A673 (cell line): ENCODE data around the gene CRP. TPM values are rescaled to one million over a fixed set of nuclear protein-coding genes. Genes with fewer than 3 reads are reported as not detected.

Experiments used
- BruUV-seq: library from RNA; stranded (reverse); fragments of 400-500 nt; replicated peaks from 2 replicates; lab custom pipeline; 2021; lab: Mats Ljungman, UMichigan
- CTCF ChIA-PET: fragments of 300-600 bp; sonication (Branson Sonifier 250); formaldehyde crosslinking; loops from one replicate; lab custom pipeline; 2022; ENCODE audit warnings: antibody characterized with exemption; lab: Charles Lee
- POLR2A ChIA-PET: fragments of 300-600 bp; sonication (Branson Sonifier 250); formaldehyde crosslinking; loops from one replicate; lab custom pipeline; 2022; ENCODE audit warnings: antibody characterized with exemption; ENCODE audit not compliant: low non-redundant PET; lab: Charles Lee
- DNase-seq: peaks from one replicate; pipeline ENCODE4 v3.0.0-alpha.2; 2015; ENCODE audit warnings: low spot score
- H3K27ac ChIP-seq: fragments of 200-600 bp; sonication (generic); 2 replicates; pipeline ENCODE4 v1.5.1; 2016; ENCODE audit warnings: mixed run types, low read depth, mild to moderate bottlenecking, mixed read lengths, antibody characterized with exemption, low read length; ENCODE audit not compliant: poor library complexity, severe bottlenecking
- H3K27me3 ChIP-seq: fragments of 200-600 bp; sonication (generic); replicated peaks from 2 replicates; pipeline ENCODE4 v1.6.1; 2017; ENCODE audit warnings: mixed run types, low read depth, mild to moderate bottlenecking, mixed read lengths, antibody characterized with exemption, low read length; ENCODE audit not compliant: insufficient read depth, poor library complexity
- H3K36me3 ChIP-seq: fragments of 200-600 bp; sonication (generic); 2 replicates; pipeline ENCODE4 v1.6.1; 2016; ENCODE audit warnings: mixed run types, mild to moderate bottlenecking, mixed read lengths, antibody characterized with exemption, low read length; ENCODE audit not compliant: insufficient read depth, poor library complexity, severe bottlenecking
- H3K4me1 ChIP-seq: fragments of 200-600 bp; sonication (generic); 2 replicates; pipeline ENCODE4 v1.6.1; 2017; ENCODE audit warnings: mixed run types, mild to moderate bottlenecking, mixed read lengths, antibody characterized with exemption, low read length; ENCODE audit not compliant: insufficient read depth, poor library complexity, severe bottlenecking
- H3K4me3 ChIP-seq: fragments of 200-600 bp; sonication (generic); 2 replicates; pipeline ENCODE4 v1.5.1; 2016; ENCODE audit warnings: low read depth, mixed run types, mild to moderate bottlenecking, mixed read lengths, low read length; ENCODE audit not compliant: poor library complexity, severe bottlenecking
- H3K9me3 ChIP-seq: fragments of 200-600 bp; sonication (generic); 2 replicates; pipeline ENCODE4 v1.6.1; 2016; ENCODE audit warnings: mixed run types, low read depth, mild to moderate bottlenecking, mixed read lengths, antibody characterized with exemption, low read length; ENCODE audit not compliant: poor library complexity, severe bottlenecking
- CTCF ChIP-seq: fragments of 300-800, 200-600 bp; sonication (generic); conservative IDR thresholded peaks from 2 replicates; pipeline ENCODE4 v1.5.1; 2017; ENCODE audit warnings: low read depth, mild to moderate bottlenecking, antibody characterized with exemption, low read length, moderate library complexity, mixed read lengths
- EZH2 ChIP-seq: fragments of 200-600 bp; sonication (generic); IDR thresholded peaks from 2 replicates; pipeline ENCODE4 v1.6.1; 2017; ENCODE audit warnings: borderline replicate concordance, low read depth, mild to moderate bottlenecking, mixed read lengths, antibody characterized with exemption, low read length; ENCODE audit not compliant: poor library complexity, severe bottlenecking
- intact Hi-C: fragments of 100-400 bp; cut with micrococcal nuclease; formaldehyde crosslinking; loops from one replicate; pipeline ENCODE4 v1.10.0; 2022; ENCODE audit not compliant: unreplicated experiment
- total RNA-seq: library from RNA; stranded (reverse); gene quantifications from 2 replicates; pipeline ENCODE4 v1.2.3, GENCODE V29; 2021

CRP gene
- total RNA-seq, 1 experiment from 2014 or later: not detected

- no peak for DNase-seq
- H3K4me3 ChIP-seq: no peak overlapping the region
- BruUV-seq: no TSS peak
- no peaks in the 10 kb centered on the region for H3K36me3 ChIP-seq
- ChIA-PET CTCF (no interaction called here), POLR2A (no interaction called here)
- no peak overlapping the region for H3K27ac ChIP-seq
- no peaks in the 10 kb centered on the region for H3K4me1 ChIP-seq
- TF ChIP-seq EZH2: no peak
- no peak for TF ChIP-seq CTCF
- no peaks in the 10 kb centered on the region for H3K9me3 ChIP-seq
- intact Hi-C loops: no loop called here
- no peaks in the 10 kb centered on the region for H3K27me3 ChIP-seq
Measured at GRCh38 chr1:159712080-159712479, 2.3 kb downstream of the CRP start.

- Histone ChIP-seq H3K9me3 (no peaks in the 10 kb centered on the region), H3K4me1 (no peaks in the 10 kb centered on the region), H3K36me3 (no peaks in the 10 kb centered on the region), H3K27me3 (peaks cover 5% of the 10 kb centered on the region), H3K27ac (no peak overlapping the region), H3K4me3 (no peak overlapping the region)
- CTCF ChIA-PET: no interaction called here
- POLR2A ChIA-PET: no interaction called here
- intact Hi-C loops: no loop called here
- no peak for TF ChIP-seq EZH2
- TF ChIP-seq CTCF: no peak
- no peak for DNase-seq
- BruUV-seq: no TSS peak
Measured at GRCh38 chr1:159707472-159708260, 6.7 kb downstream of the CRP start.

GRCh38 chr1:159705904-159706256, 8.5 kb downstream of the CRP start:
- Histone ChIP-seq H3K4me1 (no peaks in the 10 kb centered on the region), H3K4me3 (no peak overlapping the region), H3K36me3 (no peaks in the 10 kb centered on the region), H3K9me3 (no peaks in the 10 kb centered on the region), H3K27me3 (peaks cover 5% of the 10 kb centered on the region), H3K27ac (no peak overlapping the region)
- ChIA-PET POLR2A (no interaction called here), CTCF (no interaction called here)
- DNase-seq: no peak
- no TSS peak for BruUV-seq
- intact Hi-C loops: no loop called here
- no peak for TF ChIP-seq CTCF
- no peak for TF ChIP-seq EZH2
